Type B pancreatic cell (in vitro differentiated cells): ENCODE results near the gene RNF224. TPM values are rescaled to one million over a fixed set of nuclear protein-coding genes. Genes with fewer than 3 reads are reported as not detected.
"Not testable (repeated sequence)": the region's sequence is repeated elsewhere in the genome, so short reads cannot be mapped to it uniquely, and the experiment has no call there.

Source experiments
- DNase-seq: peaks from one replicate; pipeline ENCODE4 v3.0.0; 2021; ENCODE audit warnings: mixed read lengths; ENCODE audit not compliant: unreplicated experiment; ENCODE audit errors: extremely low spot score
- H3K27ac Mint-ChIP-seq: 2 replicates; pipeline ENCODE4 v1.8.0; 2021; ENCODE audit warnings: mild to moderate bottlenecking, mixed read lengths
- H3K27me3 Mint-ChIP-seq: 2 replicates; pipeline ENCODE4 v1.8.0; 2021; ENCODE audit warnings: mixed read lengths
- H3K36me3 Mint-ChIP-seq: 2 replicates; pipeline ENCODE4 v1.8.0; 2021; ENCODE audit warnings: mixed read lengths
- H3K4me1 Mint-ChIP-seq: one replicate; pipeline ENCODE4 v1.8.0; 2021; ENCODE audit warnings: mixed read lengths; ENCODE audit not compliant: unreplicated experiment
- H3K4me3 Mint-ChIP-seq: 2 replicates; pipeline ENCODE4 v1.8.0; 2021; ENCODE audit warnings: mild to moderate bottlenecking, mixed read lengths
- H3K9me3 Mint-ChIP-seq: 2 replicates; pipeline ENCODE4 v1.8.0; 2021; ENCODE audit warnings: mixed read lengths
- total RNA-seq: library from RNA; stranded (reverse); gene quantifications from 2 replicates; pipeline ENCODE4 v1.2.1, GENCODE V29; 2021; ENCODE audit warnings: low replicate concordance
- TF ChIP-seq, protein P1 (sequence below): fragments of 200-600 bp; sonication (generic); conservative IDR thresholded peaks from 2 replicates; pipeline ENCODE4 v1.5.0; 2021; ENCODE audit warnings: antibody characterized with exemption, mild to moderate bottlenecking

Gene RNF224
- total RNA-seq, 1 donor from 2014 or later, result 0.48 TPM

DNA sequence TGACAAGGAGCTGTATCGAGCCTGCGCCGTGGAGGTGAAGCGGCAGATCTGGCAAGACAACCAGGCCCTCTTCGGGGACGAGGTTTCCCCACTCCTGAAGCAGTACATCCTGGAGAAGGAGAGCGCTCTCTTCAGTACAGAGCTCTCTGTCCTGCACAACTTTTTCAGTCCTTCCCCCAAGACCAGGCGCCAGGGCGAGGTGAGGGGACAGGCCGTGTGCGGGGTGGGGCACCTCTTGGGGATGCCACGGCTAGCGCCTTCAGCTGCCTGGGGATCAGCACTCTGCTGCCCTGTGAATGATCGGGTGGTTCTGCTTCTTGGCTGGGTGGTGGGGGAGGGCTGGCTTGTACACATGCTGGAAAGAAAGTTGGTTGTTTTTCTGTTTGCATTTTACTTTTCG lies 29.6 kb downstream of the RNF224 start:
- TF ChIP-seq, protein P1, sequence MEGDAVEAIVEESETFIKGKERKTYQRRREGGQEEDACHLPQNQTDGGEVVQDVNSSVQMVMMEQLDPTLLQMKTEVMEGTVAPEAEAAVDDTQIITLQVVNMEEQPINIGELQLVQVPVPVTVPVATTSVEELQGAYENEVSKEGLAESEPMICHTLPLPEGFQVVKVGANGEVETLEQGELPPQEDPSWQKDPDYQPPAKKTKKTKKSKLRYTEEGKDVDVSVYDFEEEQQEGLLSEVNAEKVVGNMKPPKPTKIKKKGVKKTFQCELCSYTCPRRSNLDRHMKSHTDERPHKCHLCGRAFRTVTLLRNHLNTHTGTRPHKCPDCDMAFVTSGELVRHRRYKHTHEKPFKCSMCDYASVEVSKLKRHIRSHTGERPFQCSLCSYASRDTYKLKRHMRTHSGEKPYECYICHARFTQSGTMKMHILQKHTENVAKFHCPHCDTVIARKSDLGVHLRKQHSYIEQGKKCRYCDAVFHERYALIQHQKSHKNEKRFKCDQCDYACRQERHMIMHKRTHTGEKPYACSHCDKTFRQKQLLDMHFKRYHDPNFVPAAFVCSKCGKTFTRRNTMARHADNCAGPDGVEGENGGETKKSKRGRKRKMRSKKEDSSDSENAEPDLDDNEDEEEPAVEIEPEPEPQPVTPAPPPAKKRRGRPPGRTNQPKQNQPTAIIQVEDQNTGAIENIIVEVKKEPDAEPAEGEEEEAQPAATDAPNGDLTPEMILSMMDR, result no peak
- Mint-ChIP-seq H3K4me3 (peak overlapping the region; percentile 89), H3K9me3 (no peaks in the 10 kb centered on the region), H3K36me3 (no peaks in the 10 kb centered on the region), H3K4me1 (peaks cover 4% of the 10 kb centered on the region), H3K27ac (no peak overlapping the region), H3K27me3 (no peaks in the 10 kb centered on the region)
- no peak for DNase-seq

DNA sequence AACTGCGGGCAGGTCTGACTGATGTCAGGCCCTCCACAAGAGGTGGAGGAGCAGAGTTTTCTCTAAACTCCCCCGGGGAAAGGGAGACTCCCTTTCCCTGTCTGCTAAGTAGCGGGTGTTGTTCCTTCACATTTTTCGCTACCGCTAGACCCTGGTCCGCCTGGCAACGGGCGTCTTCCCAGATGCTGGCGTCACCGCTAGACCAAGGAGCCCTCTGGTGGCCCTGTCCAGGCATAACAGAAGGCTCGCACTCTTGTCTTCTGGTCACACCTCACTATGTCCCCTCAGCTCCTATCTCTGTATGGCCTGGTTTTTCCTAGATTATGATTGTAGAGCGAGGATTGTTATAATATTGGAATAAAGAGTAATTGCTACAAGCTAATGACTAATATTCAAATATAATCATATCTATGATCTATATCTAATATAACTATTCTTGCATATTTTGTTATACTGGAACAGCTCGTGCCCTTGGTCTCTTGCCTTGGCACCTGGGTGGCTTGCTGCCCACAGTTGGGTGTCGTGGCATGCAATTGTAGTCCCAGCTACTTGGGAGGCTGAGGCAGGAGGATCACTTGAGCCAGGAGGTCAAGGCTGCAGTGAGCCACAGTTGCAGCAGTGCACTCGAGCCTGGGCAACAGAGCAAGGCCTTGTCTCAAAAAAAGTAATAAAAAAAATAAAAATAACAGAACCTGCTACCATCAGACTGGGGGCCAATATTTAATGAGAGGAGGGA lies 35.0 kb downstream of the RNF224 start:
- not testable (repeated sequence) for H3K27ac Mint-ChIP-seq, H3K36me3 Mint-ChIP-seq, H3K9me3 Mint-ChIP-seq, H3K27me3 Mint-ChIP-seq, H3K4me1 Mint-ChIP-seq, DNase-seq, H3K4me3 Mint-ChIP-seq
- TF ChIP-seq, protein P1, result peak; percentile 68

DNA sequence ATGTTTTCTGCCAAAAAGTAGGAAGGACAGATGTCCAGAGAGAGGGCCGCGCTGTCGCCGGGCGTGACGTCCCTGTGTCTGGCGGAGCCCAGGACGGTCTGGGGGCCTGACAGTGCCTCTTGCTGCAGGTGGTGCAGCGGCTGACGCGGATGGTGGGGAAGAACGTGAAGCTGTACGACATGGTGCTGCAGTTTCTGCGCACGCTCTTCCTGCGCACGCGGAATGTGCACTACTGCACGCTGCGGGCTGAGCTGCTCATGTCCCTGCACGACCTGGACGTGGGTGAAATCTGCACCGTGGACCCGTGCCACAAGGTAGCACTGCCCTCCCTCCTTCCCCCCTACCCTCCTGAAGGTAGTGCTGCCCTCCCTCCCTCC lies 35.6 kb downstream of the RNF224 start:
- H3K27me3 Mint-ChIP-seq, result no peaks in the 10 kb centered on the region
- H3K27ac Mint-ChIP-seq, result no peak overlapping the region
- no peaks in the 10 kb centered on the region for H3K36me3 Mint-ChIP-seq
- TF ChIP-seq, protein P1, result no peak
- no peak overlapping the region for H3K4me3 Mint-ChIP-seq
- H3K9me3 Mint-ChIP-seq, result no peaks in the 10 kb centered on the region
- no peak for DNase-seq
- H3K4me1 Mint-ChIP-seq, result no peaks in the 10 kb centered on the region

DNA sequence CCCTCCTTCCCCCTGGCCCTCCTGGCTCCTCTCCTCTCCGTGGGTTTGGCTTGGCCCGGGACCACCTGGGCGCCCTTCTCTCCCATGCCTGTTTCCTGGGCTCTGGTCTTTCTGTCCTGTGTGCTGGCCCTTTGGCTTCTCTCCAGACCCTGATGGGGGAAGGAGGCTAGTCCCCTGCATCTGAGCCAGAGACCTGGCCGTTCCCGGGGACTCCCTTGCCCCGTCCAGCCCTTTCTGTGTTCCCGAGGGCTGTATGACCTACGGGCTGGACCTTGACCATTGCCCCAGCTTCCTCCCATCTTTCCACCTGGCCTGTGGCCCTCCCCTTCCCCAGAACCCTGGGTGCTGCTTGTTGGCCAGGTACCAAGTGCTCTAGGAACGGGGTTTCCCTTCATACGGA lies 36.2 kb downstream of the RNF224 start:
- no peaks in the 10 kb centered on the region for H3K36me3 Mint-ChIP-seq
- H3K27me3 Mint-ChIP-seq, result no peaks in the 10 kb centered on the region
- no peak overlapping the region for H3K27ac Mint-ChIP-seq
- H3K4me1 Mint-ChIP-seq, result no peaks in the 10 kb centered on the region
- no peaks in the 10 kb centered on the region for H3K9me3 Mint-ChIP-seq
- no peak for DNase-seq
- H3K4me3 Mint-ChIP-seq, result no peak overlapping the region
- TF ChIP-seq, protein P1, result no peak

DNA sequence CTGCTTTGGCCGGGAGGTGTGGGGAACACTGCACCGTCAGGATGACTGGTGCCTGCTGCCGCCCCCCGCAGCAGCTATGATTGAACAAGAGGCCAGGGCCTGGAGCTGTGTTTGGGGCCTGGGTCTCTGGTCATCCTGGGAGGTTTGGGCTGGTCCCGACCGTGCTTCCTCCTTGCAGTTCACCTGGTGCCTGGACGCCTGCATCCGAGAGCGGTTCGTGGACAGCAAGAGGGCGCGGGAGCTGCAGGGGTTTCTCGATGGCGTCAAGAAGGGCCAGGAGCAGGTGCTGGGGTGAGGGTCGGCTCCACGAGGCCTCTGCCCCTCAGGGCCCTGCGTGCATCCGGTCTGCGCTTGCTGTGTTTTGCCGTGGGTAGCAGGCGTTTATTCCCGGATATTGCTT lies 36.8 kb downstream of the RNF224 start:
- no peaks in the 10 kb centered on the region for H3K9me3 Mint-ChIP-seq
- TF ChIP-seq, protein P1, result no peak
- H3K4me1 Mint-ChIP-seq, result no peaks in the 10 kb centered on the region
- no peaks in the 10 kb centered on the region for H3K27me3 Mint-ChIP-seq
- H3K36me3 Mint-ChIP-seq, result no peaks in the 10 kb centered on the region
- no peak overlapping the region for H3K4me3 Mint-ChIP-seq
- no peak overlapping the region for H3K27ac Mint-ChIP-seq
- no peak for DNase-seq
